H1 (cell line): ENCODE data around the gene LCN10. TPM values are rescaled to one million over a fixed set of nuclear protein-coding genes. Genes with fewer than 3 reads are reported as not detected.

Experiments
- CTCF ChIA-PET: fragments of 300-600 bp; sonication (Branson Sonifier 250); formaldehyde crosslinking; loops from one replicate; lab custom pipeline; 2021; ENCODE audit not compliant: partially characterized antibody; lab: Charles Lee
- POLR2A ChIA-PET: fragments of 300-600 bp; sonication (Branson Sonifier 250); formaldehyde crosslinking; loops from one replicate; lab custom pipeline; 2021; ENCODE audit warnings: inconsistent platforms; ENCODE audit not compliant: partially characterized antibody; lab: Charles Lee
- DNase-seq, 2 experiments: peaks; one replicate each; pipeline versions ENCODE4 v3.0.0 to v3.0.0-alpha.2; 2010 to 2022; ENCODE audit warnings: low spot score in 2 of 2, low read depth in 1 of 2, mixed read lengths in 1 of 2
- FAIRE-seq: peaks from 2 replicates; lab custom pipeline; 2011; peaks lifted over from hg19 to GRCh38; lab: Jason Lieb, UNC
- H2AFZ ChIP-seq: 2 replicates; pipeline ENCODE4 v1.8.1; 2012; ENCODE audit warnings: low read length, inconsistent platforms
- H2AK5ac ChIP-seq: 2 replicates; pipeline ENCODE4 v1.6.1; 2013; ENCODE audit warnings: low read depth, low read length
- H2BK120ac ChIP-seq: replicated peaks from 2 replicates; pipeline ENCODE3; 2013; ENCODE audit warnings: low read depth, low read length, inconsistent platforms
- H2BK12ac ChIP-seq: 2 replicates; pipeline ENCODE4 v1.6.1; 2013; ENCODE audit warnings: low read depth, low read length
- H2BK15ac ChIP-seq: 2 replicates; pipeline ENCODE4 v1.6.1; 2013; ENCODE audit warnings: low read length
- H2BK20ac ChIP-seq: 2 replicates; pipeline ENCODE4 v1.6.1; 2013; ENCODE audit warnings: low read length
- H2BK5ac ChIP-seq: 2 replicates; pipeline ENCODE4 v1.6.1; 2013; ENCODE audit warnings: low read depth, low read length
- H3K14ac ChIP-seq: 2 replicates; pipeline ENCODE4 v1.6.1; 2013; ENCODE audit warnings: inconsistent platforms; ENCODE audit not compliant: insufficient read length
- H3K18ac ChIP-seq: 2 replicates; pipeline ENCODE4 v1.6.1; 2013; ENCODE audit warnings: low read length; ENCODE audit errors: extremely low read depth
- H3K23ac ChIP-seq: 2 replicates; pipeline ENCODE4 v1.6.1; 2013; ENCODE audit warnings: inconsistent platforms; ENCODE audit not compliant: insufficient read length
- H3K23me2 ChIP-seq: 2 replicates; pipeline ENCODE4 v1.6.1; 2013; ENCODE audit warnings: low read depth, low read length
- H3K27ac ChIP-seq: 2 replicates; pipeline ENCODE4 v1.6.1; 2011; ENCODE audit warnings: low read depth, low read length, inconsistent platforms
- H3K27me3 ChIP-seq, 4 experiments: replicated peaks in 1 of 4; 1 replicate in 1 of 4; 2 replicates in 3 of 4; pipeline versions ENCODE4 v1.6.1 to v1.8.1; 2011 to 2013; ENCODE audit warnings: low read length in 3 of 4, mild to moderate bottlenecking in 3 of 4, inconsistent platforms in 2 of 4, mixed read lengths in 2 of 4, moderate library complexity in 1 of 4; ENCODE audit not compliant: control insufficient read depth in 3 of 4, insufficient read depth in 3 of 4; ENCODE audit errors: extremely low read depth in 1 of 4
- H3K36me3 ChIP-seq, 4 experiments: 2 replicates each; pipeline versions ENCODE4 v1.6.1 to v1.8.1; 2011 to 2013; ENCODE audit warnings: mild to moderate bottlenecking in 4 of 4, low read length in 3 of 4, moderate library complexity in 2 of 4, control low read depth in 1 of 4, inconsistent platforms in 1 of 4; ENCODE audit not compliant: insufficient read depth in 4 of 4, control insufficient read depth in 2 of 4
- H3K4ac ChIP-seq: replicated peaks from 2 replicates; pipeline ENCODE3; 2013; ENCODE audit warnings: low read length, low read depth, mixed read lengths, inconsistent platforms; ENCODE audit not compliant: insufficient read length
- H3K4me1 ChIP-seq, 4 experiments: replicated peaks in 1 of 4; 1 replicate in 1 of 4; 2 replicates in 3 of 4; pipeline versions ENCODE4 v1.6.1 to v1.8.1; 2011 to 2013; ENCODE audit warnings: low read length in 3 of 4, inconsistent platforms in 2 of 4, mixed read lengths in 1 of 4; ENCODE audit not compliant: insufficient read depth in 4 of 4, control insufficient read depth in 3 of 4
- H3K4me2 ChIP-seq, 2 experiments: 2 replicates each; pipeline versions ENCODE4 v1.6.1 to v1.8.1; 2011 to 2013; ENCODE audit warnings: low read depth in 2 of 2, low read length in 2 of 2, control low read depth in 1 of 2, inconsistent platforms in 1 of 2, mild to moderate bottlenecking in 1 of 2; ENCODE audit not compliant: insufficient read depth in 1 of 2
- H3K4me3 ChIP-seq, 4 experiments: fragments of 200-600, 300-600 bp in 1 of 4; sonication (generic), shearing (Covaris generic), sonication (Bioruptor Twin) in 1 of 4; 2 replicates each; pipeline versions ENCODE4 v1.5.1 to v1.8.1; 2011 to 2016; ENCODE audit warnings: low read length in 4 of 4, low read depth in 3 of 4, control low read depth in 2 of 4, inconsistent platforms in 2 of 4, mild to moderate bottlenecking in 2 of 4, mixed read lengths in 1 of 4, moderate library complexity in 1 of 4; ENCODE audit not compliant: insufficient read depth in 2 of 4; ENCODE audit errors: extremely low read depth in 1 of 4
- H3K56ac ChIP-seq: replicated peaks from 2 replicates; pipeline ENCODE3; 2013; ENCODE audit warnings: low read depth, mild to moderate bottlenecking, mixed read lengths, low read length, inconsistent platforms; ENCODE audit not compliant: insufficient read length
- H3K79me1 ChIP-seq: 2 replicates; pipeline ENCODE4 v1.6.1; 2013; ENCODE audit warnings: low read depth, low read length, control low read depth
- H3K79me2 ChIP-seq, 2 experiments: 2 replicates each; pipeline versions ENCODE4 v1.6.1 to v1.8.1; 2012 to 2013; ENCODE audit warnings: low read length in 2 of 2, mild to moderate bottlenecking in 2 of 2, inconsistent platforms in 1 of 2; ENCODE audit not compliant: insufficient read depth in 2 of 2, control insufficient read depth in 1 of 2
- H3K9ac ChIP-seq, 4 experiments: replicated peaks in 1 of 4; 1 replicate in 1 of 4; 2 replicates in 3 of 4; pipeline versions ENCODE4 v1.6.1 to v1.8.1; 2011 to 2013; ENCODE audit warnings: low read depth in 3 of 4, low read length in 3 of 4, control low read depth in 2 of 4, mild to moderate bottlenecking in 2 of 4, moderate library complexity in 2 of 4, inconsistent platforms in 1 of 4; ENCODE audit errors: extremely low read depth in 1 of 4
- H3K9me3 ChIP-seq, 2 experiments: 2 replicates each; pipeline versions ENCODE4 v1.6.1 to v1.8.1; 2012 to 2013; ENCODE audit warnings: mild to moderate bottlenecking in 2 of 2, moderate library complexity in 2 of 2, control low read depth in 1 of 2, inconsistent platforms in 1 of 2, low read depth in 1 of 2, low read length in 1 of 2, mixed read lengths in 1 of 2; ENCODE audit not compliant: insufficient read depth in 2 of 2
- H4K20me1 ChIP-seq, 2 experiments: replicated peaks in 1 of 2; 2 replicates each; pipeline versions ENCODE3 to v1.8.1; 2011 to 2013; ENCODE audit warnings: inconsistent platforms in 2 of 2, low read length in 2 of 2, mild to moderate bottlenecking in 1 of 2; ENCODE audit not compliant: insufficient read depth in 2 of 2, control insufficient read depth in 1 of 2
- H4K5ac ChIP-seq: 2 replicates; pipeline ENCODE4 v1.6.1; 2013; ENCODE audit warnings: low read length, low read depth, mixed read lengths, inconsistent platforms; ENCODE audit not compliant: insufficient read length
- H4K8ac ChIP-seq: 2 replicates; pipeline ENCODE4 v1.8.0; 2013; ENCODE audit warnings: mild to moderate bottlenecking, moderate library complexity, low read length, inconsistent platforms; ENCODE audit not compliant: insufficient read depth; ENCODE audit errors: extremely low read depth
- H4K91ac ChIP-seq: replicated peaks from 2 replicates; pipeline ENCODE3; 2013; ENCODE audit warnings: low read length, mixed read lengths, inconsistent platforms; ENCODE audit not compliant: insufficient read length
- CTBP2 ChIP-seq: IDR thresholded peaks from 2 replicates; pipeline ENCODE4 v1.7.0; 2011; ENCODE audit warnings: borderline replicate concordance, mild to moderate bottlenecking, moderate library complexity, mixed read lengths, low read length; ENCODE audit not compliant: insufficient read depth, insufficient read length
- POLR2AphosphoS5 ChIP-seq: IDR thresholded peaks from 2 replicates; pipeline ENCODE4 v1.6.1; 2011; ENCODE audit warnings: low read depth, low read length
- RBBP5 ChIP-seq: IDR thresholded peaks from 2 replicates; pipeline ENCODE4 v1.7.1; 2012; ENCODE audit warnings: low read depth, mild to moderate bottlenecking, inconsistent platforms, low read length, moderate library complexity, borderline replicate concordance
- RXRA ChIP-seq: IDR thresholded peaks from 2 replicates; pipeline ENCODE4 v1.6.1; 2011; ENCODE audit warnings: low read depth, mild to moderate bottlenecking, low read length, moderate library complexity; ENCODE audit not compliant: insufficient read depth
- SP1 ChIP-seq: IDR thresholded peaks from 2 replicates; pipeline ENCODE4 v1.6.1; 2011; ENCODE audit warnings: low read depth, low read length
- TAF7 ChIP-seq: optimal IDR thresholded peaks from 2 replicates; pipeline ENCODE3; 2011; ENCODE audit warnings: low read depth, mild to moderate bottlenecking, inconsistent platforms, low read length, moderate library complexity, borderline replicate concordance
- WGBS, 2 experiments: shearing (Covaris generic) in 1 of 2; methylation state at CpG; one replicate each; pipeline versions ENCODE4 v1.1.6 to v1.1.7; 2013 to 2015; ENCODE audit warnings: low lambda C conversion rate in 2 of 2, mixed read lengths in 2 of 2, inconsistent platforms in 1 of 2, low coverage in 1 of 2, missing lambda C conversion rate in 1 of 2; ENCODE audit not compliant: insufficient replicate concordance in 2 of 2, insufficient coverage in 1 of 2, insufficient read length in 1 of 2; ENCODE audit errors: extremely low coverage in 1 of 2, missing lambda C conversion rate in 1 of 2; 5-methylcytosine and 5-hydroxymethylcytosine counted together
- polyA plus RNA-seq, 7 experiments: library from polyadenylated mRNA; depleted of rRNA in 3 of 7; stranded (reverse) in 5 of 7; unstranded in 2 of 7; fragments of >200 nt in 5 of 7; fragments of 200-250 nt in 2 of 7; gene quantifications; 1 replicate in 5 of 7; 2 replicates in 1 of 7; 4 replicates in 1 of 7; pipeline versions ENCODE4 v1.2.1 to v1.2.3, GENCODE V29; 2011 to 2013; ENCODE audit warnings: missing spikeins in 2 of 7, mixed read lengths in 2 of 7
- total RNA-seq: library from RNA; stranded (reverse); fragmentation: NEBNext Ultra II Directional; extraction: Animal tissue kit (Norgen Biotek cat#: 25700); gene quantifications from 2 replicates; pipeline ENCODE4 v1.2.1, GENCODE V29; 2021

Gene LCN10
- total and polyA plus RNA-seq, 2 of the 8 experiments (the other 6 are each of a cell fraction or from before 2014, with no cell fraction given): 2.6 to 2.8 TPM

DNA sequence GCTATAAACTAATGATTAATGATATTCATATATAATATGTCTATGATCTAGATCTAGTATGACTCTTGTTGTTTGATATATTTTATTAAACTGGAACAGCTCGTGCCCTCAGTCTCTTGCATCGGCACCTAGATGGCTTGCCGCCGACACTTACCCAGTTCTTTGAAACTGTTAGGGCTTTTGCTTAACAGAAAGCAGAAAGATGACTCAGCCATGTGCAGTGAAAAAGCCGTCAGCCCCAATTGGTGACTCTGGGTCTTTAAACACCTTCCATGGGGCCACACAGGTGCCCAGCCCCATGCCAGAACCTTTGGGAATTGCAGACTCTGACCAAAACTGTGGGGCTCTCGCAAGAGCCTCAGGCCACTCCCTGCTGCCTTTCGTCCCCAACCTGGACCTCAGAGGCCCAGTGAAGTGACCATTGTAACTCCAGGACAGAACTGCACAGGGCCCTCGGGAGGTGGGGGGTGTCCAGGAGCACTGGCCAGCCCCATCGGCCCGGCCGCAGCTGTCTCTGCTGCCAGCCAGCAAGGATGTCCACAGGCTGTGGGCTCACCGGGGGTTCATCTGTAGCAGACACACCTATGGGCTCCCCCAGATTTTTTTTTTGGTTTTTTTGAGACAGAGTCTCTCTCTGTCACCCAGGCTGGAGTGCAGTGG lies 7.8 kb downstream of the LCN10 start:
- Histone ChIP-seq H3K79me2 (peaks cover 0 to 4% of the 10 kb centered on the region in 2 experiments; a peak in 1 of 4 replicates), H2BK20ac (no peak overlapping the region), H2AK5ac (no peak overlapping the region), H3K56ac (no peak overlapping the region), H3K4me2 (no peak overlapping the region)
- TF ChIP-seq RBBP5 (no peak), CTBP2 (no peak), POLR2AphosphoS5 (no peak), SP1 (no peak), TAF7 (no peak), RXRA (no peak)
- TF ChIP-seq, all 59 proteins: peak for 0
- FAIRE-seq: no peak
- Histone ChIP-seq H3K27me3 (no peaks in the 10 kb centered on the region; a peak in 1 of 7 replicates), H2BK12ac (no peak overlapping the region), H4K5ac (no peak overlapping the region), H3K4ac (no peak overlapping the region), H3K18ac (no peak overlapping the region), H4K8ac (no peak overlapping the region; the same call in 1 of the 2 replicates), H3K23me2 (no peaks in the 10 kb centered on the region), H3K4me3 (no peak overlapping the region), H2BK120ac (no peak overlapping the region), H3K4me1 (no peaks in the 10 kb centered on the region; a peak in 1 of 7 replicates), H2BK15ac (no peak overlapping the region), H3K14ac (no peak overlapping the region), H3K23ac (no peak overlapping the region), H3K36me3 (no peaks in the 10 kb centered on the region), H4K20me1 (no peaks in the 10 kb centered on the region), H3K9ac (no peak overlapping the region), H3K79me1 (peaks cover 2% of the 10 kb centered on the region; the same call in 1 of the 2 replicates), H3K9me3 (no peaks in the 10 kb centered on the region; a peak in 1 of 4 replicates), H4K91ac (no peak overlapping the region), H3K27ac (no peak overlapping the region), H2BK5ac (no peak overlapping the region), H2AFZ (no peak overlapping the region)
- DNase-seq: no peak
- 91% methylated on average over 12 of the region's 12 CpGs; no CpG with 5 or more reads in 1 of the 2 experiments for WGBS, 2 experiments
- POLR2A ChIA-PET: interaction anchor here (3.3 to 14.1 kb wide), 3 partner anchors 8 to 18 kb away, joined by 24 to 223 read pairs (median 137); partner anchors contain the start of genes DIPK1B, LCN10 and LCN6
- CTCF ChIA-PET: interaction anchor here (0.7 kb wide), 1 partner anchor 361 kb away, joined by 3 read pairs; no protein-coding TSS in a partner anchor
